Measurements from ENCODE around the gene TUBB8. TPM values are rescaled to one million over a fixed set of nuclear protein-coding genes. Genes with fewer than 3 reads are reported as not detected.
A peak's percentile ranks its signal among the peaks of the same experiment; 100 is the strongest.
"Not testable (repeated sequence)": the region's sequence is repeated elsewhere in the genome, so short reads cannot be mapped to it uniquely, and the experiment has no call there.

The TUBB8 gene
- total RNA-seq, 4 donors from 2014 or later = not detected

DNA sequence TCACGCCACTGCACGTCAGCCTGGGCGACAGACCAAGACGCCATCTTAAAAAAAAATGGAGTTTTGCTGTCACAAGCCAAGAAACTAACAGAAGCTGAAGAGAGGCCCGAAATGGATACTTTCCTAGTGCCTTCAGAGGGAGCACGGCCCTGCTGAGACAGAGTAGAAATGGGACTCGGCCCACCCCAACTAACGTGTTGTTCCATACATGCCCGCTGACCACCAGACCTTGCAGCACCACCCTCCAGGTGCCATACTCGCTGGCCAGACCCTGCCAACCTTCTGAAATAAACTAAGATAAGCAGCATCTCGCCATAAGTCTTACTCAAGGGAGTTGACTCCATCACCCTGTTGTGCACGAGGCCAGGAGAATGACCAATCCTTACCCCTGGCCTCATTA is 29.5 kb upstream of the TUBB8 start:
- intact Hi-C loops (cut with DNase I; ENCODE audit: low total_unique reads) = no loop called here
- TF ChIP-seq POLR2A (IDR thresholded peaks at IDR 0.05) = no peak
- TF ChIP-seq, protein P1, sequence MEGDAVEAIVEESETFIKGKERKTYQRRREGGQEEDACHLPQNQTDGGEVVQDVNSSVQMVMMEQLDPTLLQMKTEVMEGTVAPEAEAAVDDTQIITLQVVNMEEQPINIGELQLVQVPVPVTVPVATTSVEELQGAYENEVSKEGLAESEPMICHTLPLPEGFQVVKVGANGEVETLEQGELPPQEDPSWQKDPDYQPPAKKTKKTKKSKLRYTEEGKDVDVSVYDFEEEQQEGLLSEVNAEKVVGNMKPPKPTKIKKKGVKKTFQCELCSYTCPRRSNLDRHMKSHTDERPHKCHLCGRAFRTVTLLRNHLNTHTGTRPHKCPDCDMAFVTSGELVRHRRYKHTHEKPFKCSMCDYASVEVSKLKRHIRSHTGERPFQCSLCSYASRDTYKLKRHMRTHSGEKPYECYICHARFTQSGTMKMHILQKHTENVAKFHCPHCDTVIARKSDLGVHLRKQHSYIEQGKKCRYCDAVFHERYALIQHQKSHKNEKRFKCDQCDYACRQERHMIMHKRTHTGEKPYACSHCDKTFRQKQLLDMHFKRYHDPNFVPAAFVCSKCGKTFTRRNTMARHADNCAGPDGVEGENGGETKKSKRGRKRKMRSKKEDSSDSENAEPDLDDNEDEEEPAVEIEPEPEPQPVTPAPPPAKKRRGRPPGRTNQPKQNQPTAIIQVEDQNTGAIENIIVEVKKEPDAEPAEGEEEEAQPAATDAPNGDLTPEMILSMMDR (IDR thresholded peaks at IDR 0.05) = no peak

DNA sequence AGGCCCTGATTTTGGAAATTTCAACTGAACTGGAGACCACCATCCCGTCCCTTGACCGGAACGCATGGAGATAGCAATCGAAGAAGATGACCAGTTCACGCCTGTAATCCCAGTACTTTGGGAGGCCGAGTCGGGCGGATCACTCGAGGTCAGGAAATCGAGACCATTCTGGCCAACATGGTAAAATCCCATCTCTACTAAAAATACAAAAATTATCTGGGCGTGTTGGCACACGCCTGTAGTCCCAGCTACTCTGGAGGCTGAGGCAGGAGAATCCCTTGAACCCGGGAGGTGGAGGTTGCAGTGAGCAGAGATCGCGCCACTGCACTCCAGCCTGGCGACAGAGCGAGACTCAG is 25.1 kb upstream of the TUBB8 start:
- not testable (repeated sequence) for DNase-seq (ENCODE audit: low spot score in 2 of 2)

More for the DNA sequence above, 29.5 kb upstream of the TUBB8 start:
- no peak for DNase-seq (ENCODE audit: low spot score in 2 of 2)
- 75 to 82% methylated on average over 12 of the region's 12 CpGs for WGBS, 2 donors
- no peak overlapping the region for H3K4me3 ChIP-seq (ENCODE audit: low read depth, poor library complexity, severe bottlenecking)

DNA sequence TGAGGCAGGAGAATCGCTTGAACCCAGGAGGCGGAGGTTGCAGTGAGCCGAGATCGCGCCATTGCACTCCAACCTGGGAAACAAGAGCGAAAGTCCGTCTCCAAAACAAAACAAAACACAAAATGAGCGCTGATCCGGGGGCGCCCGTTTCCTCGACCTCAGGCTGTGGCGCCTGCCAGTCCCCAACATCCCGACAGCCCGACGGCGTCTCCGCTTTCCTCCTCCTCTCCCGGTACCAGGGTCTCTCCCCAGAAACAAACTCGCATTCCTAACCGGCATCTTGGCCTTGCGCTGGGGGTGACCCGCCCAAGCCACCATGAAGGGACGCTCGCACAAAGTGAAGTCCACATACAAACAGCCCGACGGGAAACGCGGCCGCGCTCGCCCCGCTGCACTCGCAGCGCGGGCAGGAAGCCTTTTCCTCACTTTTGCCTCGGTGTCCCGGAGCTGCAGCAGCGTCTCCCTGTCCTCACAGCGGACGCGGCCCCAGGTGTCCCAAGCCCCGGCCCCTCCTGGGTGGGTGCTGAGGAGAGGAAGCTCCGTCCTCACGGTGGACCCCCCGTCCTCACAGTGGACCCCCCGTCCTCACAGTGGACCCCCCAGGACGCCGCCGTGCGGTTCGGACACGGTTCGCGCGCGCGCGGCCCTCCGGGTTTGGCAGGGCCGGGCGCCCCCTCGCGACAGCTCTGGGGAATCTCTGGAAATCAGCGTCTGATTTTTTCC is 24.6 kb upstream of the TUBB8 start:
- intact Hi-C loops (cut with DNase I; ENCODE audit: low total_unique reads) = not testable (repeated sequence)
- H3K4me3 ChIP-seq (ENCODE audit: low read depth, poor library complexity, severe bottlenecking) = peak overlapping the region; percentile 34
- WGBS, 2 donors = 19 to 27% methylated on average over 31 to 45 of the region's 65 CpGs
- peak in 1 of 2 donors; percentile 86 for DNase-seq (ENCODE audit: low spot score in 2 of 2)

More for the DNA sequence above, 25.1 kb upstream of the TUBB8 start:
- H3K4me3 ChIP-seq (ENCODE audit: low read depth, poor library complexity, severe bottlenecking); intact Hi-C loops (cut with DNase I; ENCODE audit: low total_unique reads): not testable (repeated sequence)
- WGBS, 2 donors = 36 to 40% methylated on average over 17 of the region's 17 CpGs

DNA sequence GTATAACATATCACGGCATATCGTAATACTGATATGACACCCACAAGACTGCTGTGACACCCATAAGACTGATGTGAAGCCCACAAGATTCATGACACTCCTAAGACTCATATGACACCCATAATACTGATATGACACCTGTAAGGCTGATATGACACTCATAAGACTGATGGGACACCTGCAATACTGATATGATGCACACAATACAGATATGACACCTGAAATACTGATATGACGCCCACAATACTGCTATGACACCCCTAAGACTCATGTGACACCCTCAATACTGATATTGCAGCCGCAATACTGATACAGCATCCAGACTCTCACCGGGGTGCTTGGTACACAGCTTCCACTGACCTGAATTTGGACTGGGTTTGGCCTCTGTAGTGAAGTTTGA is 19.1 kb upstream of the TUBB8 start:
- H3K4me3 ChIP-seq (ENCODE audit: low read depth, poor library complexity, severe bottlenecking); DNase-seq (ENCODE audit: low spot score in 2 of 2); intact Hi-C loops (cut with DNase I; ENCODE audit: low total_unique reads): not testable (repeated sequence)
- WGBS, 2 donors = 71 to 76% methylated on average over 5 of the region's 5 CpGs

DNA sequence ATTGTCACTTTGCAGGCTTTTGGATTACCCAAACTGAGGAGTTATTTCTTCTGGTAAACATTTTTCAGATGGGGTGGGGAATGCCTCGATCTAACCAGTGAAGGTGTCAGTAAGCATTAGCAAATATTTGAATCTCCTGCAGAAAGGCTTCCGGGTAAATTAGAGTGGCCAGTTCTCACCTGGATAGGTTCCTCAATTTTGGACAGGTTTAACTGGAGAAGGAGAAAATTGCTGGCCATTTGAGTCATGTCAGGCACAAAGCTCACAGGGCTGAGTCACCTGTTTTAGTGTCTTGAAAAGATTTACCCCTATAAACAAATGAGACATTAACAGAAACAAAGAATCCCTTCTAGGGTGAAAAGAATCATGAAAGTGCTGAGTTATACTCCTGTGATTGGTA is 830 bp upstream of the TUBB8 start:
- WGBS, 2 donors = 79 to 96% methylated on average over 2 of the region's 2 CpGs
- DNase-seq (ENCODE audit: low spot score in 2 of 2); intact Hi-C loops (cut with DNase I; ENCODE audit: low total_unique reads); H3K4me3 ChIP-seq (ENCODE audit: low read depth, poor library complexity, severe bottlenecking): not testable (repeated sequence)

DNA sequence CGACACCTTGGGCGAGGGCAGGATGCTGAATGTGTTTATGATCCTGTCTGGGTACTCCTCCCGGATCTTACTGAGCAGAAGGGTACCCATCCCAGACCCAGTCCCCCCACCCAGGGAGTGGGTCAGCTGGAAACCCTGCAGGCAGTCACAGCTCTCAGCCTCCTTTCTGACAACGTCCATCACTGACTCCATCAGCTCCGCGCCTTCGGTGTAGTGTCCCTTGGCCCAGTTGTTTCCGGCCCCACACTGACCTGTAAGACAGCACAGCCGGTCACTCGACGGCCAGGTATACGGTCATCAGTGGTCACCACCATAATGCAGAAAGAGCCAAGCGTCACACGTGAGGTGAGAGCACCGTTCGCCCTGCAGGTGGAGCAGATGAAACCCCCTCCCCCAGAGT is 1.2 kb downstream of the TUBB8 start:
- H3K4me3 ChIP-seq (ENCODE audit: low read depth, poor library complexity, severe bottlenecking); DNase-seq (ENCODE audit: low spot score in 2 of 2); intact Hi-C loops (cut with DNase I; ENCODE audit: low total_unique reads): not testable (repeated sequence)
- 82 to 92% methylated on average over 6 to 13 of the region's 16 CpGs for WGBS, 2 donors

DNA sequence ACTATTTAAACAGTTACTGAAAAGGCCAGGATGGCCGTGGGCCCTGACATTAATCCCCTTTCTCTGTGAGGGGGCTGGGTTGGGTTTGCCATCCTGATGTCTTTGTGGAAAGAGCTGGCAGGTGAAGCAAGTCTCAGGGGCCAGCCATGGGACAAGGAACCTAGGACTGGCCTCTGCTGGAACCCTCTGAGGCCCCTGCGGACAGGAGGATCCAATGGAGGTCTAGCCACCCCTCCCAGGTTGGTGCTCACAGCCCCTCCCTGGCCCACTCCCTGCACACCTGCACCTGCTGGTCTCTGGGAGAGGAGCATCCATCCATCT is 35.8 kb downstream of the TUBB8 start:
- 93% methylated on average over 2 of the region's 2 CpGs; no CpG with 5 or more reads in 1 of the 2 donors for WGBS, 2 donors
- intact Hi-C loops (cut with DNase I; ENCODE audit: low total_unique reads); H3K4me3 ChIP-seq (ENCODE audit: low read depth, poor library complexity, severe bottlenecking): not testable (repeated sequence)
- DNase-seq (ENCODE audit: low spot score in 2 of 2) = peak in 1 of 2 donors; percentile 57

DNA sequence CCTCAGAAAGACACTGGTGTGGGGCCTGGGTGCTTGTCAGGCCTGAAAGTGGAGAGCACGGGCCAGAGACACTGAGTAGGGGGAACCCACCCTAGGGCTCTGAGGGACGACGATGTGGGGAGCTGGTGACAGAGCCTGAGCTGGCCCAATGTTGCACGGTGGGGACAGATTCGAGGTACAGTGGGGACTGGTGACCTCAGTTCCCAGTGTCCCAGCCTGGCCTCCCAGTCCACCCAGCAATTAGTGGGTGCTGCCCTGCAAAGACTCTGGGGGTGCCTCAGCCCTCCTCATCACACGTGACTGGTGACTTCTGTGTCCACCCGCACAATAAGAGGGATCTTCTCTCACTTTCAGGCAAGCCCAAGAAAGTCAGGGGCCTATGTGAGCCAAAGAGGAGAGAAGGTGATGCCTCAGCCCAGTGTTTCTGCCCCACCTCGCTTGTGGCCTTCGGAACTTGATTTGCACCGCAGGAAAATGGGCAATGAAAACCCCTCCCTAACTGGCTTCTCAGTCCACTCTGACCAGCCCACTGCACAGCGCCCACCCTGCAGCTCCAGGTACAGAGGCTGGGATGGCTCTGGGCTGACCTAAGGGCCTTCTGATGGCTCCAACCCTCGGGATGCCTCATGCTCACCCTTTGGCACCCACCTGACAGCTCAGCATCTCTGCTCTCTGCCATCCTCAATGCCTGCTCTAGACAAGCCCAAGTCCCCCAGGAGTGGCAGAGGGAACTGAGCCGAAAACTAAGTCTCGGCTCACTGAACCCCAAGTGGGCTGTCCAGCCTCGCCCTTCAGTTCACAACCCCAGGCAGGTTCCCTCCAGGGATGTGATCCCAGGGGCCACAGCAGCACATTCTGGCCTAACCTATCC is 36.4 kb downstream of the TUBB8 start:
- intact Hi-C loops (cut with DNase I; ENCODE audit: low total_unique reads); H3K4me3 ChIP-seq (ENCODE audit: low read depth, poor library complexity, severe bottlenecking); DNase-seq (ENCODE audit: low spot score in 2 of 2): not testable (repeated sequence)
- 100% methylated on average over 1 of the region's 15 CpGs; no CpG with 5 or more reads in 1 of the 2 donors for WGBS, 2 donors

DNA sequence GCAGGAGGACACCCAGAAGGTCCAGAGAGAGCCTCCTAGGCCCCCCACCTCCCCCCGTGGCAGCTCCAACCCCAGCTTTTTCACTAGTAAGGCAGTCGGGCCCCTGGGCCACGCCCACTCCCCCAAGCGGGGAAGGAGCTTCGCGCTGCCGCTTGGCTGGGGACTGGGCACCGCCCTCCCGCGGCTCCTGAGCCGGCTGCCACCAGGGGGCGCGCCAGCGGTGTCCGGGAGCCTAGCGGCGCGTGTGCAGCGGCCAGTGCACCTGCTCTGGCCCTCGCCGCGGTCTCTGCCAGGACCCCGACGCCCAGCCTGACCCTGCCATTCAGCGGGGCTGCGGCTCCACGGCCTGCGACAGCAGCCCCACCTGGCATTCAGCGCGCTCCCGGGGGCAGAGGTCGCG is 37.8 kb downstream of the TUBB8 start:
- intact Hi-C loops (cut with DNase I; ENCODE audit: low total_unique reads); H3K4me3 ChIP-seq (ENCODE audit: low read depth, poor library complexity, severe bottlenecking): not testable (repeated sequence)
- 70% methylated on average over 17 of the region's 33 CpGs; no CpG with 5 or more reads in 1 of the 2 donors for WGBS, 2 donors
- peak in 1 of 2 donors; percentile 79 for DNase-seq (ENCODE audit: low spot score in 2 of 2)

DNA sequence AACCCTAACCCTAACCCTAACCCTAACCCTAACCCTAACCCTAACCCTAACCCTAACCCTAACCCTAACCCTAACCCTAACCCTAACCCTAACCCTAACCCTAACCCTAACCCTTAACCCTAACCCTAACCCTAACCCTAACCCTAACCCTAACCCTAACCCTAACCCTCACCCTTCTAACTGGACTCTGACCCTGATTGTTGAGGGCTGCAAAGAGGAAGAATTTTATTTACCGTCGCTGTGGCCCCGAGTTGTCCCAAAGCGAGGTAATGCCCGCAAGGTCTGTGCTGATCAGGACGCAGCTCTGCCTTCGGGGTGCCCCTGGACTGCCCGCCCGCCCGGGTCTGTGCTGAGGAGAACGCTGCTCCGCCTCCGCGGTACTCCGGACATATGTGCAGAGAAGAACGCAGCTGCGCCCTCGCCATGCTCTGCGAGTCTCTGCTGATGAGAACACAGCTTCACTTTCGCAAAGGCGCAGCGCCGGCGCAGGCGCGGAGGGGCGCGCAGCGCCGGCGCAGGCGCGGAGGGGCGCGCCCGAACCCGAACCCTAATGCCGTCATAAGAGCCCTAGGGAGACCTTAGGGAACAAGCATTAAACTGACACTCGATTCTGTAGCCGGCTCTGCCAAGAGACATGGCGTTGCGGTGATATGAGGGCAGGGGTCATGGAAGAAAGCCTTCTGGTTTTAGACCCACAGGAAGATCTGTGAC is 38.7 kb downstream of the TUBB8 start:
- DNase-seq (ENCODE audit: low spot score in 2 of 2); H3K4me3 ChIP-seq (ENCODE audit: low read depth, poor library complexity, severe bottlenecking); intact Hi-C loops (cut with DNase I; ENCODE audit: low total_unique reads): not testable (repeated sequence)
- 60 to 83% methylated on average over 2 to 4 of the region's 42 CpGs for WGBS, 2 donors

Other genes with a start within 250 kb of the TUBB8 start
- gene ZMYND11, start 86.2 kb upstream of the TUBB8 start, total RNA-seq = 10 to 100 TPM; 41.0 to 50.8 (median 47.7) TPM

Data from lower leg skin (tissue), 4 donors.